Ascending aorta (tissue), 2 donors: Measurements from ENCODE around the gene AHCYL1. TPM values are rescaled to one million over a fixed set of nuclear protein-coding genes. Genes with fewer than 3 reads are reported as not detected.

Experiments used
- DNase-seq, 2 donors: peaks; one replicate each; pipeline ENCODE4 v3.0.0-alpha.2; 2019; ENCODE audit warnings: low spot score in 2 of 2
- H3K27ac ChIP-seq, 2 donors: fragments of 200-600 bp; sonication (generic); one replicate each; pipeline ENCODE4 v1.5.1; 2016 to 2017; ENCODE audit warnings: mild to moderate bottlenecking in 1 of 2
- H3K27me3 ChIP-seq: fragments of 200-600 bp; sonication (generic); one replicate; pipeline ENCODE4 v1.5.1; 2017
- H3K36me3 ChIP-seq, 2 donors: fragments of 200-600 bp; sonication (generic); one replicate each; pipeline ENCODE4 v1.5.1; 2016
- H3K4me1 ChIP-seq, 2 donors: fragments of 200-600 bp; sonication (generic); one replicate each; pipeline ENCODE4 v1.5.1; 2016 to 2017; ENCODE audit warnings: mild to moderate bottlenecking in 1 of 2
- H3K4me3 ChIP-seq, 2 donors: fragments of 200-600 bp; sonication (generic); one replicate each; pipeline ENCODE4 v1.5.1; 2016 to 2017; ENCODE audit warnings: mild to moderate bottlenecking in 1 of 2
- H3K9me3 ChIP-seq, 2 donors: fragments of 200-600 bp; sonication (generic); one replicate each; pipeline ENCODE4 v1.5.1; 2016
- CTCF ChIP-seq, 3 experiments: fragments of 200-600 bp in 2 of 3; fragments of 450-650 bp in 1 of 3; sonication (generic) in 2 of 3; IDR thresholded peaks; one replicate each; pipeline ENCODE4 v1.5.1; 2016 to 2019; ENCODE audit warnings: antibody characterized with exemption in 3 of 3, mild to moderate bottlenecking in 1 of 3, moderate library complexity in 1 of 3
- intact Hi-C: fragments of 100-400 bp; cut with DNase I; formaldehyde crosslinking; loops from one replicate; pipeline ENCODE4 v1.15.1; 2023
- total RNA-seq: library from RNA; depleted of rRNA; stranded (reverse); fragments of >200 nt; gene quantifications from one replicate; pipeline ENCODE4 v1.1.0, GENCODE V29; 2016

Gene AHCYL1
- total RNA-seq, 1 donor from 2014 or later: 49.1 TPM

DNA sequence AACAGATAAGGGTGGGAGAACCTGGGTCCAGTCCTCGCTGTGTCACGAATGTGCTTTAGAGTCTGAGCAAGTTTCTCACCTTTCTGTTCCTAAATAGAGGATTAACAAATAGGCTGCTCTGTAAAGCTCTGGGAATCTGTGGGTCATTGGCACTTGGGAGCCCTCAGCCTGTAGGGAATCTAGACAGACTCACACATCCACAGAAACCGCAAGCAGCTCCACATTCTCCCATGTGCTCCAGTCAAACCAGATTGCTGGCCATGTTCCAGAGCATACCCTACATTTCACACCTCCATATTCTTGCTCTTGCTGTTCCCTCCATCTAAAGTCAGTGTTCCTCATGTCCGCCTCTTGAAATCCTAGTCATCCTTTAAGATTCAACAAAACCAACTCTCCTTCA lies 7.8 kb upstream of the AHCYL1 start:
- no peaks in the 10 kb centered on the region for H3K27me3 ChIP-seq
- intact Hi-C loops: loop anchor here (5.0 kb wide), 1 partner anchor 44 kb away; no protein-coding TSS in a partner anchor
- peak overlapping the region in 1 of 2 donors; percentile 2 for H3K27ac ChIP-seq
- no peak for TF ChIP-seq CTCF (IDR thresholded peaks at IDR 0.05)
- no peaks in the 10 kb centered on the region for H3K9me3 ChIP-seq
- no peak overlapping the region for H3K4me3 ChIP-seq
- no peaks in the 10 kb centered on the region for H3K36me3 ChIP-seq
- H3K4me1 ChIP-seq: no peaks in the 10 kb centered on the region
- DNase-seq: no peak

- no peaks in the 10 kb centered on the region for H3K4me1 ChIP-seq
- peak overlapping the region in 1 of 2 donors; percentile 2 for H3K27ac ChIP-seq
Observed at GRCh38 chr1:109977225-109977624, 7.3 kb upstream of the AHCYL1 start.

GRCh38 chr1:109977657-109978378 lies 6.7 kb upstream of the AHCYL1 start:
- no peaks in the 10 kb centered on the region for H3K36me3 ChIP-seq
- intact Hi-C loops: loop anchor here (5.0 kb wide), 1 partner anchor 46 kb away; no protein-coding TSS in a partner anchor
- no peak for TF ChIP-seq CTCF (IDR thresholded peaks at IDR 0.05)
- H3K27ac ChIP-seq: peak overlapping the region in 1 of 2 donors; percentile 2
- H3K27me3 ChIP-seq: no peaks in the 10 kb centered on the region
- no peaks in the 10 kb centered on the region for H3K9me3 ChIP-seq
- H3K4me3 ChIP-seq: no peak overlapping the region
- DNase-seq: no peak
- no peaks in the 10 kb centered on the region for H3K4me1 ChIP-seq

More at GRCh38 chr1:109977225-109977624, 7.3 kb upstream of the AHCYL1 start:
- H3K9me3 ChIP-seq: no peaks in the 10 kb centered on the region
- intact Hi-C loops: loop anchor here (5.0 kb wide), 1 partner anchor 45 kb away; no protein-coding TSS in a partner anchor
- H3K36me3 ChIP-seq: no peaks in the 10 kb centered on the region
- H3K4me3 ChIP-seq: no peak overlapping the region
- TF ChIP-seq CTCF (IDR thresholded peaks at IDR 0.05): no peak
- no peak for DNase-seq
- H3K27me3 ChIP-seq: no peaks in the 10 kb centered on the region

- H3K4me3 ChIP-seq: no peak overlapping the region
- no peak overlapping the region for H3K27ac ChIP-seq
- H3K4me1 ChIP-seq: no peaks in the 10 kb centered on the region
- H3K9me3 ChIP-seq: no peaks in the 10 kb centered on the region
- no peak for TF ChIP-seq CTCF (IDR thresholded peaks at IDR 0.05)
- H3K36me3 ChIP-seq: no peaks in the 10 kb centered on the region
- no peak for DNase-seq
- H3K27me3 ChIP-seq: no peaks in the 10 kb centered on the region
- intact Hi-C loops: loop anchor here (5.0 kb wide), 1 partner anchor 47 kb away; no protein-coding TSS in a partner anchor
Observed at GRCh38 chr1:109978761-109979488, 5.6 kb upstream of the AHCYL1 start.

- Histone ChIP-seq H3K4me3 (no peak overlapping the region), H3K9me3 (no peaks in the 10 kb centered on the region), H3K36me3 (no peaks in the 10 kb centered on the region), H3K4me1 (no peaks in the 10 kb centered on the region), H3K27me3 (no peaks in the 10 kb centered on the region), H3K27ac (no peak overlapping the region)
- intact Hi-C loops: loop anchor here (5.0 kb wide), 2 partner anchors 47 to 337 kb away; no protein-coding TSS in a partner anchor
- TF ChIP-seq CTCF (IDR thresholded peaks at IDR 0.05): no peak
- DNase-seq: no peak
Observed at GRCh38 chr1:109979489-109980091, 5.0 kb upstream of the AHCYL1 start.
